HG02610 (cell line): ENCODE measurements around the gene CDH18.

Experiments
- ATAC-seq: cut with Tn5 transposase; IDR thresholded peaks from one replicate; pipeline ENCODE4 v1.9.1; 2021; ENCODE audit warnings: mild to moderate bottlenecking, moderate library complexity; ENCODE audit not compliant: unreplicated experiment

The CDH18 gene

GRCh38 chr5:19496056-19496455, 491.9 kb downstream of the CDH18 start:
- no peak for ATAC-seq

DNA sequence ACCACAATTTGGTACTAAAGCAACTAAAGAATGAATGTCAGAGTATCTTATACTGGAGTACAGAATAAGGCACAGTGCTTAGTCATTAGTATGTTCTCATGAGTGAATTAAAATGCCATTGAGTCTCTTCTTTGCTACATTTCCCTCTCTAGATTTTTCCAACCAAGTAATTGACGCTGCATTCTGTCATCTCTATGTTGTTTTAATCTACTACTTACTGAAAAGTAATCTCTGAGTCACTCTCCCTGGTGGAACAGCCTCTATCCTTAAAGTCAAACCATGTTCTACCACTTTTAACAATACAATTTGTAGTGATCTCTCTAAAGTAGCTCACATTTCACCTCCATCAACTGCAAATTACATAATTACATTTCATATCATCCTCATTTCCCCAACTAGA, 495.1 kb downstream of the CDH18 start:
- no peak for ATAC-seq

GRCh38 chr5:19488786-19489185, 499.2 kb downstream of the CDH18 start:
- no peak for ATAC-seq

- no peak for ATAC-seq
Observed at GRCh38 chr5:19487480-19487879, 500.5 kb downstream of the CDH18 start.

DNA sequence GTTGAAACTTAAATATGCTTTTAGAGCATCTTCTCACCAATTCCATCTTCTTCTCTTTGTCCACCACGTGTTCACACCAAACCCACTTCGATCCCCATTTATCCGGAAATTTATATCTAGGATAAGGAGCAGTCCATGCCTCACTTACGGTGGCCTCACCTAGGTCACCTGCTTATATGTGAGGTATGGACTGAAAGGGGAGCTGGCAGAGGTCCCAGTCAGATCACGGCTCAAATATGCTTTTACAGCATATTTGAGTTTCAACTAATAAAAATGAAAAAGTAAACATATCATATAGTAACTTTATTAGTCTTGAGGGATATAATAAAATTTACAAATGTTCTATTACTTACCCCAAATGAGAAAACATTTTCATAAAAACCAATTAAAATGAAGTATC, 508.4 kb downstream of the CDH18 start:
- ATAC-seq, result no peak

- no peak for ATAC-seq
Observed at GRCh38 chr5:19462019-19462418, 526.0 kb downstream of the CDH18 start.

DNA sequence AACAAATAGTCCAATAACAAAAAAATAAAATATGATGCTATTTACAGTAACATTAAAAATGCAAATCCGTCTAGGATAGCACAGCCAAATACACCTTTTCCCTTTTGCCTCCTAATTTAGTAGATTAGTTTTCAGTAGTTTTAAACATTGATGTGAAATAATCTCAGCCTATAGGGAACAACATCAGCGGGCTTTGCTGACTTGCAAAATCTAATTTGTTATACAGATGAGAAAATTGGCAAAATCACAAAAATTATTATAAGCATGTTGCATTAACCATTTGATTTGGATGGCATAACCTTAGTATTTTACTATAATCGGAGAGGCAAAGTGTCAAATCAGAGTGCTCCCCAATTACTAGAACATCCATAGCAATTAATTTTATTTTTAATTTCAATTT, 563.5 kb downstream of the CDH18 start:
- no peak for ATAC-seq
